NCI-H1930 (cell line): ENCODE results near the gene CCL7.

Source experiments
- DNase-seq, 2 experiments: peaks; one replicate each; lab custom pipeline; 2025; lab: John Stamatoyannopoulos, UW

CCL7 gene

GRCh38 chr17:34246881-34247280, 23.1 kb upstream of the CCL7 start:
- DNase-seq = no peak

DNA sequence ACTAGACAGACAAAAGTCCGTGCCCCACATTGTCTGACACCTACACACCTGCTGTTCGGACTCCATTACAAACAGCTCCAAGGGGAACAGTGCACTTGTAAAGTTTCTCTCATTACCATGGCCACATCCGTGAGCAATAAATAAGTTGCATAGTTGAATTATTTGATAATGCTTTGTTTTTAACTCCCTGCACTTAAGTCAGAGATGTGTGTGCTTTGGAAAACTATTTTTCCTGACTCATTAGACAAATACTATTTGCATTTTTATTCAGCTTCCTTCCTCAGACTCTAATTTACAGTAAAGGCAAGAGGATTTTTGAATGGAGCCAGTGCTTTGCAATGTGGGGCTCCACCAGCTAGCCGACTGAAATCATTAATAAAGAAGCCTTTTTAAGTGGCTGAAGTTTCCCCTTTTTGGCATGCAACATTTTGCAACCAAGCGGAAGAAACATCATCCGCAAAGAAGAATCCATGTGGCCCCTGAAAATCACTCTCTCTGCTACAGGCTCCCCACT, 21.5 kb upstream of the CCL7 start:
- no peak for DNase-seq

DNA sequence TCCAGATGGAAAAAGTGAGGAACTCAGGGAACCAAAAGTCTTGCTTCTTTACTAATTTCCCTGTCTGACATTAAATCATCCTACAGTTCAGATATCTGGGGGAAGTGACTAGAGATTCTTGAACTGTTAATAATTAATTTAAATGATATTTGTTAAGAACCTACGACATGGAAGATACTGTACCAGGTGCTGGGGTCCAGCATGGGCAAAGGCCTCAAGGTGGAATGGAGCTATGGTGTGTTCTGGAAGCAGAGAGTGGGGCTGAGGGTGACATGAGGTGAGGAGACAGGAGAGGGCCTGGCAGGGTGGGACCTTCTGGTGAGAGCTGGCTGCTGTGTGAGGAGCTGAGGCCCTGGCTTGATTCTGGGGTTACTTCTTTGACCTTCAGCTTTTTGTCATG, 21.0 kb upstream of the CCL7 start:
- no peak for DNase-seq

GRCh38 chr17:34249478-34249877, 20.5 kb upstream of the CCL7 start:
- no peak for DNase-seq

DNA sequence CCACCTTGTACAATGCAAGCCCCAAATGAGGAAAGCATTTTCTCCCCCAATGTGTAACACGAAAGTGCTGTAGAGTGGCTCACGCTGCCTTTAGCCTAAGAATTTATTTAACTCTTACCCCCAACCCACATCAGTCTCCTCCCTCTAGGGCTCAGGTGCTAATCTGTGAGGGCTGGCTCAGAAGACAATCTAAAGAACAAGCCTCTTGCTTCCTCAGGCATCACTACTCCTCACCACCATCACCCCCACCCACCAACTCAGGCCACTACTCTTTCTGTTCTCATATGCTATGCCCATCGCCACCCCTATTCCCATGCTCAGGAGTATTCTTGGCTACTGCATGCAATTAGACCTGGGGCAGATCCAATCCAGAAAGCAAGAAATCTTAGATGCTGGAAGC, 18.8 kb upstream of the CCL7 start:
- no peak for DNase-seq

- DNase-seq = no peak
These were observed 18.0 kb upstream of the CCL7 start for GRCh38 chr17:34252095-34252443.

DNA sequence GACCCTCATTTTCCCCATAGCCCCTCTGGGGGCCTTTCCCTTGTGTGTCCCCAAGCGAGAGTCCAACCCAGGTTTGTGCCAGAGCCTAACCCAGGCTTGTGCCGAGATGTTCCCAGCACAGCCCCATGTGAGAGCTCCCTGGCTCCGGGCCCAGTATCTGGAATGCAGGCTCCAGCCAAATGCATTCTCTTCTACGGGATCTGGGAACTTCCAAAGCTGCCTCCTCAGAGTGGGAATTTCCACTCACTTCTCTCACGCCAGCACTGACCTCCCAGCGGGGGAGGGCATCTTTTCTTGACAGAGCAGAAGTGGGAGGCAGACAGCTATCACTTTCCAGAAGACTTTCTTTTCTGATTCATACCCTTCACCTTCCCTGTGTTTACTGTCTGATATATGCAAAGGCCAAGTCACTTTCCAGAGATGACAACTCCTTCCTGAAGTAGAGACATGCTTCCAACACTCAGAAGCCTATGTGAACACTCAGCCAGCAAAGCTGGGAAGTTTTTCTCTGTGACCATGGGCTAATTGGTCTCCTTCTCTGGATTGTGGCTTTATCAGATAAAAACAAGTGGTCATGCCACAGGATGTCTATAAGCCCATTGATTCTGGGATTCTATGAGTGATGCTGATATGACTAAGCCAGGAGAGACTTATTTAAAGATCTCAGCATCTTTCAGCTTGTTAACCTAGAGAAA, 17.4 kb upstream of the CCL7 start:
- no peak for DNase-seq

GRCh38 chr17:34253139-34253525, 16.9 kb upstream of the CCL7 start:
- no peak for DNase-seq

- DNase-seq = no peak
These were observed 15.9 kb upstream of the CCL7 start for GRCh38 chr17:34254146-34254545.

GRCh38 chr17:34254651-34255380, 15.2 kb upstream of the CCL7 start, which contains the start of gene CCL2:
TSS of gene CCL2 (plus strand) at chr17:34255285. CDS start at chr17:34255350, 65 bp downstream.
- DNase-seq = no peak

GRCh38 chr17:34255381-34255732, 14.7 kb upstream of the CCL7 start:
- no peak for DNase-seq

DNA sequence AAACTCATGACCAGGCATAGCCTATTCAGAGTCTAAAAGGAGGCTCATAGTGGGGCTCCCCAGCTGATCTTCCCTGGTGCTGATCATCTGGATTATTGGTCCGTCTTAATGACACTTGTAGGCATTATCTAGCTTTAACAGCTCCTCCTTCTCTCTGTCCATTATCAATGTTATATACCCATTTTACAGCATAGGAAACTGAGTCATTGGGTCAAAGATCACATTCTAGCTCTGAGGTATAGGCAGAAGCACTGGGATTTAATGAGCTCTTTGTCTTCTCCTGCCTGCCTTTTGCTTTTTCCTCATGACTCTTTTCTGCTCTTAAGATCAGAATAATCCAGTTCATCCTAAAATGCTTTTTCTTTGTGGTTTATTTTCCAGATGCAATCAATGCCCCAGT, 14.2 kb upstream of the CCL7 start:
- no peak for DNase-seq

- DNase-seq = no peak
These were observed 12.6 kb upstream of the CCL7 start for GRCh38 chr17:34257299-34257985.

DNA sequence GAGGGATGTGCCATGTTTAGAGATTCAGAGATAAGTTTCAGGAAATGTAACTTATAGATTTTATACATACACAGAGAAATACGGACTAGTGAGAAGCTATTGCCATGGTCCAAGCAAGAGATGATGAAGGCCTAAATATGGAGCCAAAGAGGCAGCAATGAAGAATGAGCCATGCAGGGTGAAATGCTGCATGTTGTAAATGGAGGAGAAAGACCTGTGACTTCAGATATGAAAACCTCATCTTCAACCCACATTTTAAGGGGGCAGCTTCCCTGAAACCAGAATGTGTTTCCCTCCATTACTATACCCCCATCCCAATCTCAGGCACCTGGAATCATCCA, 12.1 kb upstream of the CCL7 start:
- DNase-seq = no peak

- no peak for DNase-seq
These were observed 10.9 kb upstream of the CCL7 start for GRCh38 chr17:34259146-34259545.

GRCh38 chr17:34260861-34261260, 9.2 kb upstream of the CCL7 start:
- no peak for DNase-seq

GRCh38 chr17:34261568-34262337, 8.3 kb upstream of the CCL7 start:
- DNase-seq = no peak

DNA sequence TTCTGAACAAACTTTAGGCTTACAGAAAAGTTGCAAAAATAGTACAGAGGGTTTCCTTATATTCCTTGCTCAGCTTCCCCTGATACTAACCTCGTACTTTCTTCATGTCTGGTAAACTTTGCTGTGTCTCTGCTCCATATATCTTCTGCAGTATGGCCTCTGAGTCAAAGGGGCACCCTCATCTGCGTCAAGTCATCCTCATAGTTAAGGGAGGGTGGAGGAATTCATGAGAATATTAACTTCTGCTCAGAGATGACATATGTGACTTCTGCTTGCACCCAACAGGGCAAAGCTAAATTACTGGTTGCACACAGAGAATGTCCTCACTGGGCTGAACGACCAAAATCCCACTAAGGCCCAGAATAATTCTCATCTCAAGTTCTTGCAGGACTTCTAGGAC, 4.3 kb upstream of the CCL7 start:
- no peak for DNase-seq

GRCh38 chr17:34275881-34276280, 5.9 kb downstream of the CCL7 start:
- DNase-seq = no peak

- no peak for DNase-seq
These were observed 6.8 kb downstream of the CCL7 start for GRCh38 chr17:34276826-34277225.

- no peak for DNase-seq
These were observed 13.6 kb downstream of the CCL7 start for GRCh38 chr17:34283571-34283970.

DNA sequence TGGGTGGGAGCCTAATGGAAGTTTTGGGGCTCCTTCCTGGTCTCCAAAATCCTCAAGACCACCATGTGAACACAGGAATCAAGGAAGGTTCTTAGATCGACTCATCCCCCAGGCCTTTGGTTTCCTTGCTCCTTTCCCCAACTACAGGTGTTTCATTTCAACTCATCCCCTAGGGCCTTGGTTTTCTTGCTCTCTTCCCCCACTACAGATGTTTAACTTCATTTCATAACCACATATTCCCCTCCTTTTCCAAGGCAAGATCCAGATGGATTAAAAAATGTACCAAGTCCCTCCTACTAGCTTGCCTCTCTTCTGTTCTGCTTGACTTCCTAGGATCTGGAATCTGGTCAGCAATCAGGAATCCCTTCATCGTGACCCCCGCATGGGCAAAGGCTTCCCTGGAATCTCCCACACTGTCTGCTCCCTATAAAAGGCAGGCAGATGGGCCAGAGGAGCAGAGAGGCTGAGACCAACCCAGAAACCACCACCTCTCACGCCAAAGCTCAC, 15.3 kb downstream of the CCL7 start, which contains the start of gene CCL11:
CCL11 (plus strand) TSS at position 457 of the 507 bp plus-strand sequence. CDS start 67 bp downstream, outside the sequence.
- DNase-seq = no peak
